SU-DHL-6 (cell line): ENCODE data around the gene SIGLEC9.

Experiments used
- H2AFZ ChIP-seq: fragments of 200-600 bp; sonication (generic); 2 replicates; pipeline ENCODE4 v1.6.1; 2014; ENCODE audit warnings: low read depth, mild to moderate bottlenecking, moderate library complexity, mixed read lengths, antibody characterized with exemption, low read length; ENCODE audit not compliant: severe bottlenecking
- H3F3A ChIP-seq: fragments of 200-600 bp; shearing (Covaris generic); 2 replicates; pipeline ENCODE4 v1.6.0; 2016; ENCODE audit warnings: antibody characterized with exemption, mild to moderate bottlenecking; ENCODE audit not compliant: insufficient read depth
- H3K27ac ChIP-seq: fragments of 200-600 bp; sonication (generic); 2 replicates; pipeline ENCODE4 v1.5.1; 2016; ENCODE audit warnings: low read depth, mild to moderate bottlenecking, low read length, moderate library complexity, mixed read lengths
- H3K27me3 ChIP-seq: fragments of 200-600 bp; sonication (generic), shearing (Covaris generic); 2 replicates; pipeline ENCODE4 v1.6.0; 2014; ENCODE audit warnings: mild to moderate bottlenecking, low read length
- H3K36me3 ChIP-seq: fragments of 200-600 bp; sonication (generic); 2 replicates; pipeline ENCODE4 v1.6.1; 2014; ENCODE audit warnings: mild to moderate bottlenecking, low read length, mixed read lengths
- H3K4me2 ChIP-seq: fragments of 300-600, 200-600 bp; shearing (Covaris generic), sonication (generic); 2 replicates; pipeline ENCODE4 v1.6.0; 2014; ENCODE audit warnings: low read length, low read depth, mild to moderate bottlenecking; ENCODE audit not compliant: poor library complexity, severe bottlenecking
- H3K4me3 ChIP-seq: fragments of 200-600 bp; sonication (generic); 2 replicates; pipeline ENCODE4 v1.5.1; 2014; ENCODE audit warnings: antibody characterized with exemption, low read length, mild to moderate bottlenecking, mixed read lengths; ENCODE audit not compliant: insufficient read depth, poor library complexity, severe bottlenecking
- H3K79me2 ChIP-seq: fragments of 200-600 bp; sonication (generic); 2 replicates; pipeline ENCODE4 v1.6.1; 2014; ENCODE audit warnings: mild to moderate bottlenecking, low read length, moderate library complexity; ENCODE audit not compliant: insufficient read depth
- H3K9ac ChIP-seq: fragments of 200-600 bp; sonication (generic); 2 replicates; pipeline ENCODE4 v1.7.0; 2014; ENCODE audit warnings: mild to moderate bottlenecking, low read length
- H3K9me2 ChIP-seq: fragments of 200-600 bp; sonication (generic); replicated peaks from 2 replicates; pipeline ENCODE4 v1.6.1; 2014; ENCODE audit warnings: low read length; ENCODE audit not compliant: insufficient read depth
- H3K9me3 ChIP-seq: fragments of 200-600 bp; sonication (generic); 2 replicates; pipeline ENCODE4 v1.6.1; 2014; ENCODE audit warnings: low read length, mixed read lengths; ENCODE audit not compliant: insufficient read depth
- H4K20me1 ChIP-seq: fragments of 200-600 bp; sonication (generic); 2 replicates; pipeline ENCODE4 v1.6.1; 2014; ENCODE audit warnings: low read depth, mild to moderate bottlenecking, antibody characterized with exemption, low read length, moderate library complexity, mixed read lengths
- EZH2phosphoT487 ChIP-seq: fragments of 200-600 bp; sonication (generic), shearing (Covaris generic); conservative IDR thresholded peaks from 2 replicates; pipeline ENCODE4 v1.6.1; 2018; ENCODE audit warnings: mild to moderate bottlenecking, antibody characterized with exemption, low read length, moderate library complexity, mixed read lengths
- TF ChIP-seq, protein P1 (sequence below): fragments of 200-600 bp; sonication (generic); IDR thresholded peaks from one replicate; pipeline ENCODE4 v1.5.1; 2017; ENCODE audit warnings: antibody characterized with exemption, mild to moderate bottlenecking, low read length, moderate library complexity; ENCODE audit not compliant: insufficient read depth, poor library complexity, severe bottlenecking

Gene SIGLEC9

DNA sequence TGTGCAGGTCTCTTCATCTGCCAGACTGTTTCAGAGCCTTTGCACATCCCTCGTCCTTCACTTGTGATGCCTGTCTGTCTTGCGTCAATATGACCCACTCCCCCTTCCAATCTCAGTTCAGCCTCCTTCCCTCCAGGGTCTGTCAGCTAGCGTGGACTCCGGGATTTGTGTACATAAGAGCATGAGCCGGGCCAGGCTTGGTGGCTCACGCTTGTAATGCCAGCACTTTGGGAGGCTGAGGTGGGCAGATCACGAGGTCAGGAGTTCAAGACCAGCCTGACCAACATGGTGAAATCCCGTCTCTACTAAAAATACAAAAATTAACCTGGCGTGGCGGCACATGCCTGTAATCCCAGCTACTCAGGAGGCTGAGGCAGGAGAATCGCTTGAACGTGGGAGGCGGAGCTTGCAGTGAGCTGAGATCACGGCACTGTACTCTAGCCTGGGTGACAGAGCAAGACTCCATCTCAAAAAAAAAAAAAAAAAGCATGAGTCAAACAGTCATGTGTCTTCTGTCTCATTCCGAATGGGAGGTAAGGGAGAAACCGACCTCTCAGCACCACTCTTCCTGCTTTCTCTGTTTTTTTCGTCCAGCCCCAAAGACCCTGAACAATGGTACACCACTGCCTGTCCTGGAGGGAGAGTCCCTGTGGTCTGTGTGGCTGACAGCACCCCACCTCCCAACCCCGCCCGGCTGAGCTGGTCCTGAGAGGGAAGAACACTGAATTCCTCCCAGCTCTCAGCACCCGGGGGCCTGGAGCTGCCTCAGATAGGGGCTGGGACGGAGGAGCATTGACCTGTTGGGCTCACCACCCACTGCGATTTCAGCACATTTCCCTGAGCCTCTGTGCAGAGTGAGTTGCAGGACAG is 2.4 kb upstream of the SIGLEC9 start:
- Histone ChIP-seq H3K36me3 (no peaks in the 10 kb centered on the region), H3K4me2 (no peak overlapping the region), H3K9me2 (no peaks in the 10 kb centered on the region), H3K4me3 (no peak overlapping the region), H3F3A (no peaks in the 10 kb centered on the region), H3K79me2 (no peaks in the 10 kb centered on the region), H3K9ac (no peak overlapping the region), H4K20me1 (no peaks in the 10 kb centered on the region), H2AFZ (no peak overlapping the region), H3K27ac (no peak overlapping the region), H3K9me3 (no peaks in the 10 kb centered on the region), H3K27me3 (no peaks in the 10 kb centered on the region)
- TF ChIP-seq EZH2phosphoT487: no peak

DNA sequence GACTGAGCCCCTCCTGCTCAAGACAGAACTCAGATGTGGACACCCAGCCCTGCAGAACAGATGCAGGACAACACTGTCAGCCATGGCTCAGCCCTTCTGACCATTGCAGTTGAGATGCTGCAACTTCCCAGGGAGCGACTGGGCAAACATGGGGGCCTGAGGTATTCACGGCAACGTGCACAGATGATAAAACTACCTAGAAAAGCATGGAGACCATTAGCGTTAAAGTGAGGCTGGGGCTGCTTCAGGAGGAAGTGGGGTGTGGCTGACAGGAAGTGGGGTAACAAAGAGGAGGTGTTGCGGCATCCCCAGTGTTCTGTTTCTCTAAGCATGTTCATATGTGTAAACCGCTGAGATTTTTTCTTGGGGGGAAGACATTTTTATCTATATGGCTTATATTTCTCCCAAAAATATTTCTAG is 1.3 kb upstream of the SIGLEC9 start:
- Histone ChIP-seq H3F3A (no peaks in the 10 kb centered on the region), H3K4me2 (no peak overlapping the region), H3K27me3 (no peaks in the 10 kb centered on the region), H4K20me1 (no peaks in the 10 kb centered on the region), H3K36me3 (no peaks in the 10 kb centered on the region), H2AFZ (no peak overlapping the region), H3K79me2 (no peaks in the 10 kb centered on the region), H3K4me3 (no peak overlapping the region), H3K9me3 (no peaks in the 10 kb centered on the region), H3K9ac (no peak overlapping the region), H3K27ac (no peak overlapping the region), H3K9me2 (no peaks in the 10 kb centered on the region)
- TF ChIP-seq, protein P1, sequence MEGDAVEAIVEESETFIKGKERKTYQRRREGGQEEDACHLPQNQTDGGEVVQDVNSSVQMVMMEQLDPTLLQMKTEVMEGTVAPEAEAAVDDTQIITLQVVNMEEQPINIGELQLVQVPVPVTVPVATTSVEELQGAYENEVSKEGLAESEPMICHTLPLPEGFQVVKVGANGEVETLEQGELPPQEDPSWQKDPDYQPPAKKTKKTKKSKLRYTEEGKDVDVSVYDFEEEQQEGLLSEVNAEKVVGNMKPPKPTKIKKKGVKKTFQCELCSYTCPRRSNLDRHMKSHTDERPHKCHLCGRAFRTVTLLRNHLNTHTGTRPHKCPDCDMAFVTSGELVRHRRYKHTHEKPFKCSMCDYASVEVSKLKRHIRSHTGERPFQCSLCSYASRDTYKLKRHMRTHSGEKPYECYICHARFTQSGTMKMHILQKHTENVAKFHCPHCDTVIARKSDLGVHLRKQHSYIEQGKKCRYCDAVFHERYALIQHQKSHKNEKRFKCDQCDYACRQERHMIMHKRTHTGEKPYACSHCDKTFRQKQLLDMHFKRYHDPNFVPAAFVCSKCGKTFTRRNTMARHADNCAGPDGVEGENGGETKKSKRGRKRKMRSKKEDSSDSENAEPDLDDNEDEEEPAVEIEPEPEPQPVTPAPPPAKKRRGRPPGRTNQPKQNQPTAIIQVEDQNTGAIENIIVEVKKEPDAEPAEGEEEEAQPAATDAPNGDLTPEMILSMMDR: no peak
- no peak for TF ChIP-seq EZH2phosphoT487

- Histone ChIP-seq H2AFZ (no peak overlapping the region), H3K9me2 (no peaks in the 10 kb centered on the region)
These were observed 904 bp upstream of the SIGLEC9 start for GRCh38 chr19:51123802-51124201.

More at GRCh38 chr19:51123802-51124201, 904 bp upstream of the SIGLEC9 start:
- Histone ChIP-seq H3K27me3 (no peaks in the 10 kb centered on the region), H3K79me2 (no peaks in the 10 kb centered on the region), H4K20me1 (no peaks in the 10 kb centered on the region), H3F3A (no peaks in the 10 kb centered on the region), H3K4me2 (no peak overlapping the region), H3K27ac (no peak overlapping the region), H3K4me3 (no peak overlapping the region), H3K36me3 (no peaks in the 10 kb centered on the region), H3K9ac (no peak overlapping the region), H3K9me3 (no peaks in the 10 kb centered on the region)
- no peak for TF ChIP-seq EZH2phosphoT487
- TF ChIP-seq, protein P1: no peak
